Smooth muscle cell (in vitro differentiated cells): ENCODE results near the gene CCND3. TPM values are rescaled to one million over a fixed set of nuclear protein-coding genes. Genes with fewer than 3 reads are reported as not detected.

ENCODE experiments used
- DNase-seq: peaks from one replicate; lab custom pipeline; 2025; ENCODE audit not compliant: unreplicated experiment; lab: John Stamatoyannopoulos, UW
- H2AFZ ChIP-seq: fragments of 200-600 bp; sonication (generic); 2 replicates; pipeline ENCODE4 v1.6.0; 2016; ENCODE audit warnings: antibody characterized with exemption, low read depth, mild to moderate bottlenecking
- H3F3A ChIP-seq: fragments of 200-600 bp; sonication (generic); 2 replicates; pipeline ENCODE4 v1.6.0; 2017; ENCODE audit warnings: antibody characterized with exemption, low read depth
- H3K27ac ChIP-seq: fragments of 200-600 bp; sonication (generic); 2 replicates; pipeline ENCODE4 v1.5.1; 2016; ENCODE audit warnings: low read depth, mild to moderate bottlenecking
- H3K27me3 ChIP-seq: fragments of 200-600 bp; sonication (generic); 2 replicates; pipeline ENCODE4 v1.6.1; 2016; ENCODE audit warnings: low read depth, mild to moderate bottlenecking
- H3K36me3 ChIP-seq: fragments of 200-600 bp; sonication (generic); 2 replicates; pipeline ENCODE4 v1.5.1; 2016; ENCODE audit warnings: low read depth
- H3K4me1 ChIP-seq: fragments of 200-600 bp; sonication (generic); 2 replicates; pipeline ENCODE4 v1.5.1; 2016; ENCODE audit warnings: low read depth
- H3K4me2 ChIP-seq: fragments of 200-600 bp; sonication (generic); 2 replicates; pipeline ENCODE4 v1.6.0; 2016; ENCODE audit warnings: mild to moderate bottlenecking
- H3K4me3 ChIP-seq: fragments of 200-600 bp; sonication (generic); 2 replicates; pipeline ENCODE4 v1.5.1; 2016; ENCODE audit warnings: mild to moderate bottlenecking
- H3K79me2 ChIP-seq: fragments of 200-600 bp; sonication (generic); 2 replicates; pipeline ENCODE4 v1.6.0; 2016; ENCODE audit warnings: low read depth, mild to moderate bottlenecking
- H3K9ac ChIP-seq: fragments of 200-600 bp; sonication (generic); 2 replicates; pipeline ENCODE4 v1.6.0; 2016; ENCODE audit warnings: low read depth
- H3K9me3 ChIP-seq: fragments of 200-600 bp; sonication (generic); replicated peaks from 2 replicates; pipeline ENCODE4 v1.5.1; 2016; ENCODE audit warnings: low read depth
- H4K20me1 ChIP-seq: fragments of 200-600 bp; sonication (generic); 2 replicates; pipeline ENCODE4 v1.6.0; 2016; ENCODE audit warnings: low read depth
- WGBS: methylation state at CpG from one replicate; pipeline ENCODE4 v1.1.7; 2016; ENCODE audit warnings: low lambda C conversion rate; 5-methylcytosine and 5-hydroxymethylcytosine counted together
- polyA plus RNA-seq: library from polyadenylated mRNA; unstranded; fragments of >200 nt; fragmentation: Nextera tagmentation; extraction: Ambion mirVana; gene quantifications from 2 replicates; pipeline ENCODE4 v1.2.1, GENCODE V29; 2016
- small RNA-seq: library from RNA; depleted of rRNA; stranded (forward); fragments of <200 nt; gene quantifications from one replicate; pipeline ENCODE3, GENCODE V24; 2014
- total RNA-seq: library from RNA; depleted of rRNA; stranded (reverse); fragments of >200 nt; gene quantifications from 2 replicates; pipeline ENCODE4 v1.2.3, GENCODE V29; 2014
- TF ChIP-seq, protein P1 (sequence below): fragments of 200-600 bp; sonication (generic); IDR thresholded peaks from 2 replicates; pipeline ENCODE4 v1.5.1; 2017; ENCODE audit warnings: borderline replicate concordance, mild to moderate bottlenecking, antibody characterized with exemption; ENCODE audit not compliant: insufficient read depth, poor library complexity, severe bottlenecking

Gene CCND3
- total and polyA plus RNA-seq, 2 experiments from 2014 or later: 31.5 to 107 TPM

DNA sequence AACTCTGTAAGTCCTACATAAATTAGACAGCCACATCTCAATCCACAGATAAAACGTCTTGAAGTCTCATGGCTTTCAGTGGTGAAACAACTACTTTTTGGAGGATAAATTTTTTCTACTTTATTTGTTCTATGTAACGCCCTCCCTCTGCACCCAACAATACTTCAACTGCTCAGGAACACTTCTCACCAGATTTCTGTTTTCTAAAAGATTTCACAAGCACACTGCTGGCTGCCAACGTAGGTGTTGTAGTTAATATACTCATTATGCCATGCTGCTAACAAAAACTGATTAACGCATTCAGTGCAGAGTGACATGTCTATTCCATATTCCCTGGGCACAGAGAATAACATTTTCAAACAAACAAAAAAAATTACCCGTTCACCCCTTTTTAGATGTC lies 56.7 kb downstream of the CCND3 start:
- TF ChIP-seq, protein P1, sequence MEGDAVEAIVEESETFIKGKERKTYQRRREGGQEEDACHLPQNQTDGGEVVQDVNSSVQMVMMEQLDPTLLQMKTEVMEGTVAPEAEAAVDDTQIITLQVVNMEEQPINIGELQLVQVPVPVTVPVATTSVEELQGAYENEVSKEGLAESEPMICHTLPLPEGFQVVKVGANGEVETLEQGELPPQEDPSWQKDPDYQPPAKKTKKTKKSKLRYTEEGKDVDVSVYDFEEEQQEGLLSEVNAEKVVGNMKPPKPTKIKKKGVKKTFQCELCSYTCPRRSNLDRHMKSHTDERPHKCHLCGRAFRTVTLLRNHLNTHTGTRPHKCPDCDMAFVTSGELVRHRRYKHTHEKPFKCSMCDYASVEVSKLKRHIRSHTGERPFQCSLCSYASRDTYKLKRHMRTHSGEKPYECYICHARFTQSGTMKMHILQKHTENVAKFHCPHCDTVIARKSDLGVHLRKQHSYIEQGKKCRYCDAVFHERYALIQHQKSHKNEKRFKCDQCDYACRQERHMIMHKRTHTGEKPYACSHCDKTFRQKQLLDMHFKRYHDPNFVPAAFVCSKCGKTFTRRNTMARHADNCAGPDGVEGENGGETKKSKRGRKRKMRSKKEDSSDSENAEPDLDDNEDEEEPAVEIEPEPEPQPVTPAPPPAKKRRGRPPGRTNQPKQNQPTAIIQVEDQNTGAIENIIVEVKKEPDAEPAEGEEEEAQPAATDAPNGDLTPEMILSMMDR: no peak
- no peak overlapping the region for H3K27ac ChIP-seq
- H3K36me3 ChIP-seq: no peaks in the 10 kb centered on the region
- WGBS: 94% methylated on average over 5 of the region's 5 CpGs
- H3K79me2 ChIP-seq: no peaks in the 10 kb centered on the region
- H3K4me2 ChIP-seq: no peak overlapping the region
- no peak overlapping the region for H3K9ac ChIP-seq
- H2AFZ ChIP-seq: no peak overlapping the region
- H3F3A ChIP-seq: no peaks in the 10 kb centered on the region
- DNase-seq: no peak
- no peaks in the 10 kb centered on the region for H4K20me1 ChIP-seq
- no peak overlapping the region for H3K4me3 ChIP-seq
- no peaks in the 10 kb centered on the region for H3K27me3 ChIP-seq
- no peaks in the 10 kb centered on the region for H3K9me3 ChIP-seq
- peaks cover 12% of the 10 kb centered on the region for H3K4me1 ChIP-seq

Small RNA genes lying within 50 kb of the gene (small RNA-seq; reads per million reads assigned to genes)
- gene RF00019: not detected

Other genes starting within 250 kb of the CCND3 start
- gene TFEB, start 206.2 kb downstream of the CCND3 start, total RNA-seq: 3.3 and 15.7 TPM in 2 replicates
- gene TFEB, start 206.2 kb downstream of the CCND3 start, polyA plus RNA-seq: 15.3 and 18.2 TPM in 2 replicates
- gene PGC, start 194.4 kb downstream of the CCND3 start, total RNA-seq: not detected in 2 replicates
- not detected in 2 replicates for gene PGC, start 194.4 kb downstream of the CCND3 start, polyA plus RNA-seq
- 3.1 and 5.6 TPM in 2 replicates for gene FRS3, start 161.9 kb downstream of the CCND3 start, total RNA-seq
- 4.8 and 6.4 TPM in 2 replicates for gene FRS3, start 161.9 kb downstream of the CCND3 start, polyA plus RNA-seq
- gene PRICKLE4, start 161.0 kb downstream of the CCND3 start, total RNA-seq: 2.0 TPM in 1 of 2 replicates, not detected in the other
- gene PRICKLE4, start 161.0 kb downstream of the CCND3 start, polyA plus RNA-seq: 1.1 TPM in 1 of 2 replicates, not detected in the other
- 194 and 253 TPM in 2 replicates for gene TOMM6, start 154.1 kb downstream of the CCND3 start, total RNA-seq
- gene TOMM6, start 154.1 kb downstream of the CCND3 start, polyA plus RNA-seq: 233 and 235 TPM in 2 replicates
- 2.3 and 5.2 TPM in 2 replicates for gene USP49, start 46.4 kb downstream of the CCND3 start, total RNA-seq
- gene USP49, start 46.4 kb downstream of the CCND3 start, polyA plus RNA-seq: 1.9 and 3.0 TPM in 2 replicates
- gene MED20, start 20.7 kb downstream of the CCND3 start, total RNA-seq: 13.2 and 13.4 TPM in 2 replicates
- 14.0 and 14.9 TPM in 2 replicates for gene MED20, start 20.7 kb downstream of the CCND3 start, polyA plus RNA-seq
- 10.8 and 11.4 TPM in 2 replicates for gene BYSL, start 20.3 kb downstream of the CCND3 start, total RNA-seq
- gene BYSL, start 20.3 kb downstream of the CCND3 start, polyA plus RNA-seq: 23.8 and 26.2 TPM in 2 replicates
- gene TAF8, start 108.7 kb upstream of the CCND3 start, total RNA-seq: 9.8 and 11.3 TPM in 2 replicates
- gene TAF8, start 108.7 kb upstream of the CCND3 start, polyA plus RNA-seq: 8.1 and 9.3 TPM in 2 replicates
- gene C6orf132, start 200.8 kb upstream of the CCND3 start, total RNA-seq: 4.5 and 4.9 TPM in 2 replicates
- 1.4 and 7.0 TPM in 2 replicates for gene C6orf132, start 200.8 kb upstream of the CCND3 start, polyA plus RNA-seq
- 1.6 and 2.3 TPM in 2 replicates for gene GUCA1A, start 231.6 kb upstream of the CCND3 start, total RNA-seq
- 3.9 and 7.2 TPM in 2 replicates for gene GUCA1A, start 231.6 kb upstream of the CCND3 start, polyA plus RNA-seq